Naive thymus-derived CD8-positive, alpha-beta T cell (primary cell): ENCODE results near the gene VWA5B2. TPM values are rescaled to one million over a fixed set of nuclear protein-coding genes. Genes with fewer than 3 reads are reported as not detected.

ENCODE experiments used
- ATAC-seq, 2 donors: fragments of 150-1000 bp; cut with Tn5 transposase in 1 of 2; sonication (Bioruptor Pico), chemical (Tn5 transposase) in 1 of 2; 1 replicate in 1 of 2; 2 replicates in 1 of 2; pipeline ENCODE4 v1.10.0; 2021; ENCODE audit warnings: mild to moderate bottlenecking in 2 of 2, moderate library complexity in 2 of 2
- POLR2A ChIA-PET: fragments of 350-600 bp; sonication (Branson Sonifier 250); formaldehyde crosslinking; loops from one replicate; lab custom pipeline; 2021; ENCODE audit warnings: antibody characterized with exemption; lab: Charles Lee
- DNase-seq, 10 donors: peaks; one replicate each; pipeline versions ENCODE4 v3.0.0 to v3.0.0-alpha.2; 2020 to 2022
- H3K27ac Mint-ChIP-seq, 10 donors: one replicate each; pipeline ENCODE4 v1.8.0; 2020 to 2022; ENCODE audit warnings: mild to moderate bottlenecking in 10 of 10, mixed read lengths in 10 of 10, moderate library complexity in 4 of 10, inconsistent platforms in 1 of 10
- H3K27me3 Mint-ChIP-seq, 5 donors: one replicate each; pipeline ENCODE4 v1.8.0; 2021 to 2022; ENCODE audit warnings: mixed read lengths in 5 of 5
- H3K36me3 Mint-ChIP-seq, 3 donors: one replicate each; pipeline ENCODE4 v1.8.0; 2020 to 2022; ENCODE audit warnings: mixed read lengths in 3 of 3, mild to moderate bottlenecking in 2 of 3, inconsistent platforms in 1 of 3
- H3K4me1 Mint-ChIP-seq, 4 donors: one replicate each; pipeline ENCODE4 v1.8.0; 2021 to 2022; ENCODE audit warnings: mixed read lengths in 4 of 4
- H3K4me3 Mint-ChIP-seq, 10 donors: one replicate each; pipeline ENCODE4 v1.8.0; 2020 to 2022; ENCODE audit warnings: mild to moderate bottlenecking in 10 of 10, mixed read lengths in 10 of 10, moderate library complexity in 6 of 10, inconsistent platforms in 1 of 10
- H3K9me3 Mint-ChIP-seq, 9 donors: one replicate each; pipeline ENCODE4 v1.8.0; 2020 to 2022; ENCODE audit warnings: mixed read lengths in 9 of 9, mild to moderate bottlenecking in 3 of 9, inconsistent platforms in 1 of 9, moderate library complexity in 1 of 9
- polyA plus RNA-seq, 3 donors: library from polyadenylated mRNA; unstranded; fragments of 300-500 nt; fragmentation: Illumina TruSeq; gene quantifications; one replicate each; pipeline ENCODE4 v1.2.3, GENCODE V29; 2021
- total RNA-seq, 8 experiments: library from RNA in 2 of 8; stranded (reverse) in 2 of 8; gene quantifications; one replicate each; pipeline ENCODE4 v1.2.3 and lab custom pipeline; 2021 to 2026

The VWA5B2 gene
- under 1 TPM in 1 of 2 experiments, not detected in 1; 0.41 TPM for total RNA-seq
- under 1 TPM in 2 of 3 donors, not detected in 1; 0.12 to 0.23 TPM for polyA plus RNA-seq
- total RNA-seq (lab: John Stamatoyannopoulos, UW) = 0 to 0.44 (median 0.21) reads per million in 6 experiments

- ATAC-seq (peak; percentile 96), DNase-seq (peak; percentile 63 to 86 (median 75))
- POLR2A ChIA-PET = interaction anchor here (0.8 to 1.4 kb wide), 4 partner anchors 10 to 594 kb away, joined by 3 to 4 read pairs (median 4); partner anchors contain the start of genes EEF1AKMT4, KLHL24 and PARL
- H3K36me3 Mint-ChIP-seq = peaks cover 0 to 2% (median 0%) of the 10 kb centered on the region in 3 donors
- peaks cover 28 to 74% (median 42%) of the 10 kb centered on the region in 5 donors for H3K27me3 Mint-ChIP-seq
- H3K9me3 Mint-ChIP-seq = no peaks in the 10 kb centered on the region
- H3K27ac Mint-ChIP-seq = peak within 1 kb of the TSS in 1 of 10 donors; percentile 72
- peak within 1 kb of the TSS; percentile 59 to 92 (median 74) for H3K4me3 Mint-ChIP-seq
- H3K4me1 Mint-ChIP-seq = peaks cover 8 to 15% (median 11%) of the 10 kb centered on the region in 4 donors
Observed at GRCh38 chr3:184229394-184230080, at the start of gene VWA5B2. TSS of gene VWA5B2 (plus strand) at chr3:184229585. CDS start at chr3:184230529, 944 bp downstream.

DNA sequence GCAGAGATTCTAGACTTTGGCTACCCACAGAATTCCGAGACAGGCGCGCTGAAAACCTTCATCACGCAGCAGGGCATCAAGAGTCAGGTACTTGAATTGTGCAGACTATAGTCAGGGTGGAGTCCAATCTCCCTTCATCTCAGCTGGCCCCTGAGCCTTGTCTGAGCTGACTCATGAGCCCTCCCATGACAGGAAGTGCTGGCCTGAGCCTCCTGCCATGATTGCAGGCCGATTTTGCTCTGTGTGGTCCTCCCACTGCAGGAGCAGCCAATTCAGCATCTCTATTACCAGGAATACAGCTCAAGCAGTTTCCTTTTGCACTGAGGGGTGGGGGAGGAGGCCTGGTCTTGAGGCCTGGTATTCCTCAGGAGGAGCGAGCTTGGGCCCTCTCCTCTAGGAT is 49.2 kb upstream of the VWA5B2 start:
- peaks cover 11 to 42% (median 34%) of the 10 kb centered on the region in 4 donors for H3K4me1 Mint-ChIP-seq
- no peak overlapping the region for H3K27ac Mint-ChIP-seq
- H3K27me3 Mint-ChIP-seq = no peaks in the 10 kb centered on the region
- DNase-seq (no peak), ATAC-seq (no peak)
- POLR2A ChIA-PET = interaction anchor here (0.6 to 1.0 kb wide), 2 partner anchors 74 to 193 kb away, joined by 3 read pairs; no protein-coding TSS in a partner anchor
- H3K36me3 Mint-ChIP-seq = peaks cover 0 to 56% (median 21%) of the 10 kb centered on the region in 3 donors
- H3K9me3 Mint-ChIP-seq = no peaks in the 10 kb centered on the region
- no peak overlapping the region for H3K4me3 Mint-ChIP-seq

DNA sequence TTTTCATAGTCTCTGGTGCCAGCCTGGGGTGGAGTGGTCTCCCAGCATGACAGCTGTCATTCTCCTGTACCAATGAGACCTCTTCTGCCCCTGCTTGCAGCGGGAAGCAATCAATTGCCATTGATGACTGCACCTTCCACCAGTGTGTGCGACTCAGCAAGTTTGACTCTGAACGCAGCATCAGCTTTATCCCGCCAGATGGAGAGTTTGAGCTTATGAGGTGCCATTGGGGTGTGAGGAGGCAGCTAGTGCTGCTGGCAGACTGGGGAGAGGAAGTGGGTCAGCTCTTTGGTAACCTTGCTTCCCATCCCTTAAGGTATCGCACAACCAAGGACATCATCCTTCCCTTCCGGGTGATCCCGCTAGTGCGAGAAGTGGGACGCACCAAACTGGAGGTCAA is 47.8 kb upstream of the VWA5B2 start:
- DNase-seq (no peak), ATAC-seq (no peak)
- Mint-ChIP-seq H3K36me3 (peaks cover 0 to 56% (median 21%) of the 10 kb centered on the region in 3 donors), H3K9me3 (no peaks in the 10 kb centered on the region), H3K27me3 (no peaks in the 10 kb centered on the region), H3K27ac (no peak overlapping the region), H3K4me1 (peaks cover 9 to 38% (median 30%) of the 10 kb centered on the region in 4 donors), H3K4me3 (no peak overlapping the region)
- POLR2A ChIA-PET = interaction anchor here (0.5 to 0.6 kb wide), 2 partner anchors 36 to 815 kb away, joined by 3 to 5 read pairs; no protein-coding TSS in a partner anchor

GRCh38 chr3:184183679-184184078 is 45.7 kb upstream of the VWA5B2 start:
- Mint-ChIP-seq H3K36me3 (peaks cover 0 to 64% (median 21%) of the 10 kb centered on the region in 3 donors), H3K27ac (peak overlapping the region in 1 of 10 donors; percentile 10), H3K4me1 (peaks cover 19 to 42% (median 37%) of the 10 kb centered on the region in 4 donors), H3K9me3 (no peaks in the 10 kb centered on the region), H3K27me3 (no peaks in the 10 kb centered on the region), H3K4me3 (no peak overlapping the region)
- ATAC-seq (no peak), DNase-seq (no peak)
- POLR2A ChIA-PET = interaction anchor here (1.2 to 3.5 kb wide), 3 partner anchors 8 to 49 kb away, joined by 3 to 29 read pairs (median 4); partner anchors contain the start of gene EIF2B5

- Mint-ChIP-seq H3K9me3 (no peaks in the 10 kb centered on the region), H3K27ac (peak overlapping the region in 8 of 10 donors; percentile 68 to 99 (median 96)), H3K4me3 (peak overlapping the region in 9 of 10 donors; percentile 94 to 99 (median 97)), H3K36me3 (peaks cover 0 to 64% (median 15%) of the 10 kb centered on the region in 3 donors), H3K4me1 (peaks cover 22 to 45% (median 37%) of the 10 kb centered on the region in 4 donors), H3K27me3 (no peaks in the 10 kb centered on the region)
- ATAC-seq (no peak), DNase-seq (no peak)
- POLR2A ChIA-PET = interaction anchor here (0.7 to 3.5 kb wide), 5 partner anchors 9 to 548 kb away, joined by 3 to 29 read pairs (median 4); partner anchors contain the start of genes EIF2B5 and PSMD2
Observed at GRCh38 chr3:184184546-184185230, 44.7 kb upstream of the VWA5B2 start.

DNA sequence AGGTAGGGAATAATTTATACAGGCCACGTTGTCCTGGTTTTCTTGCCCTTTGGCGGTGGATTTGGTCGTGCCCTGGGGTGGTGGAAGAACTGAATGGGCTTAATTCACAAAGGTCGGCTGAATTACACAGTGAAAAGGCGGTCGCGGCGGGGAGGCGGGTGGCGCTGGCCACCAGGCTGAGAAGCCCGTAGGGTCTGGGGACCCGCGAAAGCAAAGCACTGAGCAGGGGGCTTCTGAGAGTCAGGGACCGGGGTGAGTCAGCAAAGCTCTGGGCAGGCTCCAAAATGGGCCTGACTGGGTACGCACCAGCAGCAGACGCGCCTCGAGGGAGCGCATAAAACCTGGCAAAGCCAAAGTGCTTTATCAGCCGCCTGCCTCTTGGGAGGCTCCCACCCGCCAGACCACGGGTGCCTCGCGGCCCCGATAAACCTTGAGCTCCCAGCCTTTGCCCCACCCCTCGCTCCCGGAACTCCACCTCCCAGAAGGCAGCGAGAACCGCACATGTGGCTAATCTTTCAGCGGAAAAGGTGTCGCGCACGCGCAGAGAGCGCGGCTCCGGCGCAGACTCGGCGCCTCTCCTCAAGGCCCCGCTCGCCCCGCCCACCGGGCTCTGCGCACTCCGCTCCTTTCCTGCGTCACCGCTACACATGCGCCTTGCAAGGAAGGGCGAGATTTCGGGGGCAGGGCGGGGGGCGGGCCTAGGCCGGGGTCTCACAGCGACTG is 43.8 kb upstream of the VWA5B2 start:
- ATAC-seq = peak; percentile 92 to 93
- Mint-ChIP-seq H3K36me3 (peaks cover 0 to 64% (median 14%) of the 10 kb centered on the region in 3 donors), H3K27me3 (no peaks in the 10 kb centered on the region), H3K9me3 (no peaks in the 10 kb centered on the region), H3K4me1 (peaks cover 22 to 54% (median 37%) of the 10 kb centered on the region in 4 donors), H3K4me3 (peak overlapping the region; percentile 94 to 99 (median 97)), H3K27ac (peak overlapping the region; percentile 89 to 99 (median 98))
- POLR2A ChIA-PET = interaction anchor here (0.5 to 3.5 kb wide), 10 partner anchors 9 to 549 kb away, joined by 3 to 29 read pairs (median 4); partner anchors contain the start of gene PSMD2
- DNase-seq = peak; percentile 93 to 100 (median 99)

DNA sequence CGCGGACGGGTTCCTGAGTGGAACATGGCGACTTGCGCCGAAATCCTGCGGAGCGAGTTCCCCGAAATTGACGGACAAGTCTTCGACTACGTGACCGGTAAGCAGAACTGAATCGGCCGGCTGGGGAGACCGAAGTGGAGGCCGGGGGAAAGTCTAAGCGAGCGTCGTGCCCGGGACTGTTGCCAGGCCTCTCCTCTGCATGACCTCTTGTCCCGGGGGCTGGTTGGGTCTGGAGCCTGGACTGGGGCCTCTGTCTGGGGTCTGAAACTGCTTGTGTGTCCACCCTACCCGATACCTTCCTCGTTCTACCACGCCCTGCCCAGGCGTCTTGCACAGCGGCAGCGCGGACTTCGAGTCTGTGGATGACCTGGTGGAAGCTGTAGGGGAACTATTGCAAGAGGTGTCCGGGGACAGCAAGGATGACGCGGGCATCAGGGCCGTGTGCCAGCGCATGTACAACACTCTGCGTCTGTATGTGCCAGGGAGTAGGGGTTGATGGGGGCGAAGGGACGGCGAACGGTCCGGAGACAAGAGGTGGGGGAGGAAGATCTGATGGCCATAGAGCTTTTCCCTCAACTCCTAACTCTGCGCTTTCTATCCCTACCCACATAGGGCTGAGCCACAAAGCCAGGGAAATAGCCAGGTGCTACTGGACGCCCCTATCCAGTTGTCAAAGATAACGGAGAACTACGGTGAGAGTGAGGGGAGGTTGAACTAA is 43.0 kb upstream of the VWA5B2 start, which contains the start of gene ABCF3:
Gene ABCF3, plus strand, starts transcription at position 16 of the 718 bp plus-strand sequence. Its CDS starts 9 bp downstream, at position 25.
- H3K27ac Mint-ChIP-seq = peak within 1 kb of the TSS; percentile 89 to 99 (median 98)
- H3K36me3 Mint-ChIP-seq = peaks cover 0 to 64% (median 15%) of the 10 kb centered on the region in 3 donors
- peak within 1 kb of the TSS; percentile 94 to 99 (median 97) for H3K4me3 Mint-ChIP-seq
- H3K4me1 Mint-ChIP-seq = peaks cover 22 to 54% (median 37%) of the 10 kb centered on the region in 4 donors
- POLR2A ChIA-PET = interaction anchor here (0.5 to 3.5 kb wide), 10 partner anchors 8 to 154 kb away, joined by 3 to 29 read pairs (median 4); partner anchors contain the start of genes EIF2B5 and PSMD2
- no peaks in the 10 kb centered on the region for H3K27me3 Mint-ChIP-seq
- DNase-seq (no peak), ATAC-seq (peak; percentile 26 to 31)
- no peaks in the 10 kb centered on the region for H3K9me3 Mint-ChIP-seq

GRCh38 chr3:184186902-184187207 is 42.5 kb upstream of the VWA5B2 start:
- POLR2A ChIA-PET = interaction anchor here (1.0 to 3.5 kb wide), 3 partner anchors 13 to 52 kb away, joined by 3 to 29 read pairs (median 4); partner anchors contain the start of gene EIF2B5
- Mint-ChIP-seq H3K27ac (peak overlapping the region in 9 of 10 donors; percentile 53 to 99 (median 98)), H3K4me3 (peak overlapping the region; percentile 94 to 99 (median 97)), H3K9me3 (no peaks in the 10 kb centered on the region), H3K4me1 (peaks cover 22 to 54% (median 37%) of the 10 kb centered on the region in 4 donors), H3K27me3 (no peaks in the 10 kb centered on the region), H3K36me3 (peaks cover 0 to 65% (median 11%) of the 10 kb centered on the region in 3 donors)
- no peak for DNase-seq
- ATAC-seq = no peak

GRCh38 chr3:184188080-184188479 is 41.3 kb upstream of the VWA5B2 start:
- ATAC-seq (no peak), DNase-seq (no peak)
- POLR2A ChIA-PET = interaction anchor here (1.3 kb wide), 1 partner anchor 53 kb away, joined by 4 read pairs; the partner anchor contains the start of gene EIF2B5
- Mint-ChIP-seq H3K36me3 (peaks cover 0 to 67% (median 3%) of the 10 kb centered on the region in 3 donors), H3K4me1 (peaks cover 22 to 54% (median 37%) of the 10 kb centered on the region in 4 donors), H3K4me3 (peak overlapping the region in 9 of 10 donors; percentile 11 to 99 (median 68)), H3K27ac (peak overlapping the region in 3 of 10 donors; percentile 28 to 44 (median 41)), H3K27me3 (no peaks in the 10 kb centered on the region), H3K9me3 (no peaks in the 10 kb centered on the region)

DNA sequence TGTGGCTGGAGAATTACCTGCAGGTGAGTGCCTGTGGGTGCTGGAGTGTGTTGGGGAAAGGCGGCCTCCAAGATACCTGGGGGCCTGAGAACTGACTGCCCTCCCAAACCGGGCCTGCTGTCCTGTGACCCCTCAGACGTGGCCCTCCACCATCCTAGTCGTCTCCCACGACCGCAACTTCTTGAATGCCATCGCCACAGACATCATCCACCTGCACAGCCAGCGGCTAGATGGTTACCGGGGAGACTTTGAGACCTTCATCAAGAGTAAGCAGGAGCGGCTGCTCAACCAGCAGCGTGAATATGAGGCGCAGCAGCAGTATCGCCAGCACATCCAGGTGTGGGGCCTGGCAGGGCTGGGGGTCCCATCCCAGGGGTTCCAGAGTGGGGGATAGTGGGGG is 40.0 kb upstream of the VWA5B2 start:
- H3K36me3 Mint-ChIP-seq = peaks cover 0 to 69% (median 3%) of the 10 kb centered on the region in 3 donors
- H3K27ac Mint-ChIP-seq = peak overlapping the region in 1 of 10 donors; percentile 41
- DNase-seq = no peak
- no peaks in the 10 kb centered on the region for H3K9me3 Mint-ChIP-seq
- peaks cover 22 to 52% (median 37%) of the 10 kb centered on the region in 4 donors for H3K4me1 Mint-ChIP-seq
- H3K4me3 Mint-ChIP-seq = no peak overlapping the region
- POLR2A ChIA-PET = interaction anchor here (1.3 kb wide), 1 partner anchor 54 kb away, joined by 4 read pairs; the partner anchor contains the start of gene EIF2B5
- H3K27me3 Mint-ChIP-seq = no peaks in the 10 kb centered on the region
- ATAC-seq = no peak

GRCh38 chr3:184192889-184193288 is 36.5 kb upstream of the VWA5B2 start:
- peaks cover 8 to 26% (median 11%) of the 10 kb centered on the region in 4 donors for H3K4me1 Mint-ChIP-seq
- no peak overlapping the region for H3K4me3 Mint-ChIP-seq
- POLR2A ChIA-PET = no interaction called here
- no peaks in the 10 kb centered on the region for H3K27me3 Mint-ChIP-seq
- ATAC-seq (no peak), DNase-seq (no peak)
- peak overlapping the region in 1 of 10 donors; percentile 69 for H3K27ac Mint-ChIP-seq
- H3K36me3 Mint-ChIP-seq = peaks cover 0 to 75% (median 3%) of the 10 kb centered on the region in 3 donors
- no peaks in the 10 kb centered on the region for H3K9me3 Mint-ChIP-seq
